Thymus (tissue), 11 donors: Measurements from ENCODE around the gene NEK10. TPM values are rescaled to one million over a fixed set of nuclear protein-coding genes. Genes with fewer than 3 reads are reported as not detected.
"Not testable (repeated sequence)": the region's sequence is repeated elsewhere in the genome, so short reads cannot be mapped to it uniquely, and the experiment has no call there.

Experiments used
- DNase-seq, 9 donors: peaks; one replicate each; pipeline ENCODE4 v3.0.0-alpha.2; 2013; ENCODE audit warnings: low spot score in 9 of 9, low read depth in 6 of 9, missing footprints in 1 of 9
- H3K27ac ChIP-seq, 2 donors: one replicate each; pipeline ENCODE4 v1.5.1; 2013; ENCODE audit warnings: control low read depth in 1 of 2, low read depth in 1 of 2, low read length in 1 of 2, mild to moderate bottlenecking in 1 of 2, moderate library complexity in 1 of 2
- H3K27me3 ChIP-seq, 2 donors: one replicate each; pipeline ENCODE4 v1.5.1; 2013; ENCODE audit warnings: low read length in 1 of 2; ENCODE audit not compliant: control insufficient read depth in 2 of 2, insufficient read depth in 1 of 2
- H3K36me3 ChIP-seq, 2 donors: one replicate each; pipeline ENCODE4 v1.5.1; 2013; ENCODE audit warnings: low read length in 1 of 2, mild to moderate bottlenecking in 1 of 2, moderate library complexity in 1 of 2; ENCODE audit not compliant: control insufficient read depth in 2 of 2, insufficient read depth in 2 of 2
- H3K4me1 ChIP-seq, 2 donors: one replicate each; pipeline ENCODE4 v1.5.1; 2013; ENCODE audit warnings: low read length in 2 of 2; ENCODE audit not compliant: control insufficient read depth in 2 of 2, insufficient read depth in 2 of 2
- H3K4me3 ChIP-seq, 2 donors: one replicate each; pipeline ENCODE4 v1.5.1; 2013; ENCODE audit warnings: low read length in 2 of 2, control low read depth in 1 of 2, mild to moderate bottlenecking in 1 of 2
- H3K9me3 ChIP-seq, 2 donors: one replicate each; pipeline ENCODE4 v1.5.1; 2013; ENCODE audit warnings: low read length in 1 of 2, mild to moderate bottlenecking in 1 of 2; ENCODE audit not compliant: control insufficient read depth in 2 of 2, insufficient read depth in 1 of 2
- WGBS: extraction: QIAGEN DNeasy Blood & Tissue Kit; methylation state at CpG from one replicate; pipeline ENCODE4 v1.1.7; 2013; 5-methylcytosine and 5-hydroxymethylcytosine counted together
- polyA plus RNA-seq: library from polyadenylated mRNA; stranded (reverse); fragments of 200-250 nt; gene quantifications from one replicate; pipeline ENCODE4 v1.2.3, GENCODE V29; 2013
- total RNA-seq: library from RNA; stranded (reverse); fragments of 120-200 nt; gene quantifications from one replicate; pipeline ENCODE4 v1.2.4, GENCODE V29; 2013
- donor health status: healthy.

Gene NEK10
- total and polyA plus RNA-seq, 2 donors, result 0.76 to 0.87 TPM

DNA sequence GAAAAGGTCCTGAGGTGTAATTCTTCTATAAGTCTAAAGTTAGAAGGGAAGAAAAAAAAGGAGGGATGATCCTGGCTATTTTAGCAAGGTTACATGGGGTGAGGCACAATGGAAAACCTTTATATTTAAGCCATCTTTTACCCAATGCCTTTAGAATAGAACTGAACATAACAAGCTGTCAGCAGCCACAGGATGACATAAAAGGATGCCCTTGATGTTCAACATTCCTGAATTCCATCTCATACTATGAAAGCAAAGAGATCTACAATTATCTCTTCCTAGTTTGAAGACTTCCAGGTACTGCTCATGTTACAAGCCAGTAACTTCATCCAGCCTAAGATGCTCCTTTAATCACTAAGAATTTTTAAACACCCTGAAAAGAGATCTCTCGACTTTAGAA lies 26.9 kb downstream of the NEK10 start:
- no peak overlapping the region for H3K27ac ChIP-seq
- no peaks in the 10 kb centered on the region for H3K27me3 ChIP-seq
- H3K36me3 ChIP-seq, result no peaks in the 10 kb centered on the region
- WGBS, result 96% methylated on average over 1 of the region's 1 CpG
- H3K4me3 ChIP-seq, result no peak overlapping the region
- peaks cover 8 to 16% of the 10 kb centered on the region in 2 donors for H3K4me1 ChIP-seq
- no peak for DNase-seq
- no peaks in the 10 kb centered on the region for H3K9me3 ChIP-seq

DNA sequence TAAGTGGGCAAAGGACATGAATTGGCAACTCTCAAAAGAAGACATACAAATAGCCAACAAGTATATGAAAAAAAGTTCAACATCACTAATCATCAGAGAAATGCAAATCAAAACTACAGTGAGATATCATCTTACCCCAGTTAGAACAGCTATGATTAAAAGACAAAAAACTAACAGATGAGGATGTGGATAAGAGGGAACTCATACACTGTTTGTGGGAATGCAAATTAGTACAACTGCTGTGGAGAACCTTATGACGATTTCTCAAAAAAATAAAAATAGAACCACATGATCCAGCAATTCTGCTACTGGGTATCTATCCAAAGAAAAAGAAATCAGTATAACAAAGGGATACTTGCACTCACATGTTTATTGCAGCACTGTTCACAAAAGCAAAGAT lies 28.6 kb downstream of the NEK10 start:
- H3K4me1 ChIP-seq, result peaks cover 6 to 10% of the 10 kb centered on the region in 2 donors
- 1% methylated on average over 1 of the region's 1 CpG for WGBS

DNA sequence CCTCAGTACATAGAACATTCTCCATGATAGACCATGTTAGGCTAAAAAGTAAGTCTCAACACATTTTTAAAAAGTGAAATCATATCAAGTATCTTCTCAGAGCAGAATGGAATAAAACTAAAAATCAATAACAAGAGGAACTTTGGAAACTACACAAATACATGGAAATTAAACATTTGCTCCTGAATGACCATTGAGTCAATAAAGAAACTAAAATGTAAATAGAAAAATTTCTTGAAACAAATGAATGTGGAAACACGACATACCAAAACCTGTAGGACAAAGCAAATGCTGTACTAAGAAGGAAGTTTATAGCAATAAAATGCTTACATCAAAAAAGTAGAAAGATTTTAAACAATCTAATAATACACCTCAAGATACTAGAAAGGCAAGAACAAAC lies 33.6 kb downstream of the NEK10 start:
- Histone ChIP-seq H3K4me3 (no peak overlapping the region), H3K27ac (no peak overlapping the region), H3K4me1 (no peaks in the 10 kb centered on the region), H3K27me3 (no peaks in the 10 kb centered on the region), H3K9me3 (no peaks in the 10 kb centered on the region), H3K36me3 (no peaks in the 10 kb centered on the region)
- 95% methylated on average over 1 of the region's 1 CpG for WGBS
- DNase-seq, result no peak

More for the DNA sequence above, 28.6 kb downstream of the NEK10 start:
- H3K36me3 ChIP-seq, result no peaks in the 10 kb centered on the region
- H3K4me3 ChIP-seq, result no peak overlapping the region
- no peaks in the 10 kb centered on the region for H3K27me3 ChIP-seq
- peak in 2 of 9 donors; percentile 9 to 34 for DNase-seq
- no peak overlapping the region for H3K27ac ChIP-seq
- no peaks in the 10 kb centered on the region for H3K9me3 ChIP-seq

DNA sequence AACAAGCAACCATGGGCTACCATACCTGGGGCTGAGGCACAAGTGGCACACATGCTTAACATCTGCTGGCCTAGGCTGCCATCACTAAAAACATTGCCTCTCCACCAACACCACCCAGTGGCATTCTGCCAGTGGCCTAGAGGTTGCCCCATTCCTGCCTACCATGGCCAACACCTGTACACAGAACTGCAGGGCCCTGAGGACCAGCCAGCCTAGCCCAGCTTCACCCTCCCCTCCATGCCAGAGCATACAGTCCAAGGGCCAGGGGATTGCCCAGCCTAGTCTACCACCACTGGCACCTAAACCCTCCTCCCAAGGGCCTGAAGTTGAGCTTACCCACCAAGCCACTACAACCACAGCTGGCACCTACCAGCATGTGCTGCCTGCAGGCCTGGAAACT lies 35.3 kb downstream of the NEK10 start:
- no peak overlapping the region for H3K4me3 ChIP-seq
- no peaks in the 10 kb centered on the region for H3K27me3 ChIP-seq
- H3K36me3 ChIP-seq, result no peaks in the 10 kb centered on the region
- DNase-seq, result no peak
- H3K9me3 ChIP-seq, result no peaks in the 10 kb centered on the region
- no peak overlapping the region for H3K27ac ChIP-seq
- no peaks in the 10 kb centered on the region for H3K4me1 ChIP-seq

DNA sequence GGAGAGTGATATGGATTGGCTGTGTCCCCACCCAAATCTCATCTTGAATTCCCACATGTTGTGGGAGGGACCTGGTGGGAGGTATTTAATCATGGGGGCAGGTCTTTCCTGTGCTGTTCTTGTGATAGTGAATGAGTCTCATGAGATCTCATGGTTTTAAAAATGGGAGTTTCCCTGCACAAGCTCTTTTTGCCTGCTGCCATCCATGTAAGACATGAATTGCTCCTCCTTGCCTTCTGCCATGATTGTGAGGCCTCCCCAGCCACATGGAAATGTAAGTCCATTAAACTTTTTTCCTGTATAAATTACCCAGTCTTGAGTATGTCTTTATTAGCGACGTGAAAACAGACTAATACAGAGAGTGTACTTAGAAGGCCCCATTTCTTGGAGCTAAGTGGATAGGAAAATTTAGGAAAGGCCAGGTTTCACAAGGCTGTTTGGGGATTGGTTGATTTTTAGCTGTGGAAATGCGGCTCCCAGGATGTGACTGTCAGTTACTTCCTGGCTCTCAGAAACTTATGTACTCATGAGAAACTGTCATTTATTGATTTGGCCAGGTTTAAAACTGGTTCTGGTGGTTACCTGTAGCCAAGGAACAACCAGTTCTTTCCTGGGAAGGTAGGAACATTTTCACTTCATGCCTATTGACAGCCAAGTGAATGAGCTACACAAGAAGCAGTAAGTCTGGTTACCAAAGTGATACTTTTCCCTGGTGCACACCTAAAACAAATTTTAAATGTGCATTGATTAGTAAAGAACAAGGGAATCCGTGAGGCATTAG lies 40.0 kb downstream of the NEK10 start:
- not testable (repeated sequence) for H3K4me1 ChIP-seq, H3K9me3 ChIP-seq
- 99% methylated on average over 4 of the region's 4 CpGs for WGBS

DNA sequence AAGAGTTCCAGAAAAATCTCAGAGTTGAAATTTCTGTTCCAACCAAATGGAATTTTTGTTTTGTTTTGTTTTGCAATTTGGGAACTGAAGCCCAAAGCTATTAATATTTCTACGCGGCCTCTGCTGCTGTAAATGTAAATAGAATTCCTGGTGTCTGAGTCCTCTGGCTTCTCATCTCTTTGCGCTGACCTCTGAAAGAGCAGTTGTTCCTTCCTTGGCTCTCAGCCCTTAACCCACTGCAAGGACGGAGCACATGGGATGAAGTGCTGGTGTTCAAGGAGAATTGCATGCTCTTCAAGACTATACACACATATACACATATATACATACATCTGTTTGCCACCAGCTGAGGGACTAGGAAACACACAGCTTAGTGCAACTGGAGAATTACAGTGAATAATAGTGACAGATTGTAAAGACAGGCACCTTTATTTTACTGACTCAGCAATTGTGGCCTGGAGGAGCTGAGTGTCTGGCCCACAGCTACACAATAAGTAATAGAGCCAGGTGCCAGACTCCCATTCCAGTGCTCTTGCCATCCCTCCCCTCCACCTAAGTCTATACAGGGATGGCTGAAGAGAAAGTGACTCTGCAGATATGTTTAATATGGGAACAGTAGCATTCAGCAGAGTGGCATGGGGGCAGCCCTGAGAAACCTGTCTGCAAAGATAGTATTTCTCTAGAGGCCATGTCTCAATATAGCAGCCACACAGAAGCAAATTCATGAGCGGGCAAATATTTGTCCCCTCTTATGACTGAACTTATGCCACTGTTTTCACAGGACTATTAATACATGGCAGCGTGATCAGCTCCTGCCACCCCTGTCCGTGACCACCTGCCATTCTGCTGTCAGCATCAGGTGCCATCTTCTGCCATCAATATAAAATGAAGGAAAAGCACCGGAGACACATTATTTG lies 42.3 kb downstream of the NEK10 start:
- Histone ChIP-seq H3K4me3 (no peak overlapping the region), H3K36me3 (no peaks in the 10 kb centered on the region), H3K27me3 (no peaks in the 10 kb centered on the region), H3K9me3 (no peaks in the 10 kb centered on the region), H3K27ac (no peak overlapping the region), H3K4me1 (peaks cover 0 to 4% of the 10 kb centered on the region in 2 donors)
- no peak for DNase-seq
- 97% methylated on average over 8 of the region's 8 CpGs for WGBS

More for the DNA sequence above, 40.0 kb downstream of the NEK10 start:
- H3K36me3 ChIP-seq, DNase-seq, H3K4me3 ChIP-seq, H3K27ac ChIP-seq, H3K27me3 ChIP-seq: not testable (repeated sequence)

DNA sequence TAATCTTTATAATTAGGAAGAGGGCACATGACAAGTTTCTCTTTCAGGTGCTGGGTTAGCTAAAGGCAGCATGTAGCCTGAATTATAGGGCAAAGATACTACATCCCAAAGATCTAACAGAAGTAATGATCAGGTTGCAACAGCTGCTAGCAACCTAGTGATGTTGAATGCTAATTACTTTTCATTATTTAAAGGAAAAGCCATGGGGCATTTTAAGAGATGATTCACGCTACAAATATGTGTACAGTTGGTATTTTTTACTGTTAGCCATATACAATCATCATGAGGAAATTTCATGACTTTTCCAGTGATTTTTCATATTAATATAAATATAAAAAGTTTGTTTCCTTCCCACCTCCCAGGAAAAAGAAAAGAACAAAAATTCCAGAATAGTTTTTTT lies 43.0 kb downstream of the NEK10 start:
- no peak overlapping the region for H3K4me3 ChIP-seq
- DNase-seq, result no peak
- H3K36me3 ChIP-seq, result no peaks in the 10 kb centered on the region
- 99% methylated on average over 1 of the region's 1 CpG for WGBS
- no peaks in the 10 kb centered on the region for H3K9me3 ChIP-seq
- H3K4me1 ChIP-seq, result peaks cover 0 to 4% of the 10 kb centered on the region in 2 donors
- no peak overlapping the region for H3K27ac ChIP-seq
- H3K27me3 ChIP-seq, result no peaks in the 10 kb centered on the region

DNA sequence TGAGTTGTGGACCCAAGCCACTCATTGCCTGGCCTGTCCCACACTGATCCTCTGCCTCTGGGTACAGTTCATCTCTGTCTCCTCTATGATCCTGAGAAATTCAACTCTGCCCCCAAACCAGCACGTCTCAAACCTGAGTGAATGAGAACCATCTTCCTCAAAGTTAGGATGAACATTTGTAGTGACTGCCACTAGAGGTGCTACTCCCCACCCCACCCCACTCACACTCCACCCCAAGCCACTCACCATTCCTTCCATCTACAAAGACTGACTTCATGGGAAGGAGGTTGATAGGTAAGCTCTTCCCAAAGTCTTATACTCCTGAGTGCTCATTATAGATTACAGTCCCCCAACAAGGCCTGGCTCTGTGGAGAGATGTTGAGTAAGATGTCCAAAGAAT lies 43.8 kb downstream of the NEK10 start:
- no peaks in the 10 kb centered on the region for H3K9me3 ChIP-seq
- H3K36me3 ChIP-seq, result no peaks in the 10 kb centered on the region
- no peak overlapping the region for H3K4me3 ChIP-seq
- peaks cover 0 to 4% of the 10 kb centered on the region in 2 donors for H3K4me1 ChIP-seq
- no peak for DNase-seq
- no peak overlapping the region for H3K27ac ChIP-seq
- 93% methylated on average over 1 of the region's 1 CpG for WGBS
- no peaks in the 10 kb centered on the region for H3K27me3 ChIP-seq

DNA sequence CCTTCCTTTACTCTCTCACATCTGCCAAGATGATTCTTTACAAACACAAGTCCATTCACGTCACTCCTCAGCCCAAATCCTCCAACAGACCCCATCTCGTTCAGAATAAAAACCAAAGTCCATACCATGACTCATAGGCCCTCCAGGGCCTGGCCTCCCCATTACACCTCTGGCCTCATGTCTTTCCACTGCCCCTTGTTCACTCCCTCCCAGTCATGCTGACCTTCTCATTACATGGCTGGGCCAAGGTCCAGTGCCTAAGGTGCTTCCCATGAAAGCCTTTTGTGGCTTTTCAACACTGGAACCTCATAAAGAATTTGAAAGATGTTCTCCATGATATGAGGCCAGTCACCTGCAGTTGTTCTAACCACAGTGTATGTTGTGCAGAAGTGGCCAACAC lies 44.5 kb downstream of the NEK10 start:
- Histone ChIP-seq H3K27me3 (no peaks in the 10 kb centered on the region), H3K4me3 (no peak overlapping the region), H3K36me3 (no peaks in the 10 kb centered on the region), H3K4me1 (peaks cover 0 to 4% of the 10 kb centered on the region in 2 donors), H3K27ac (no peak overlapping the region), H3K9me3 (no peaks in the 10 kb centered on the region)
- DNase-seq, result no peak
- 96% methylated on average over 2 of the region's 2 CpGs for WGBS
